Activated T-cell treated with anti-CD3 and anti-CD28 coated beads, Interleukin-2, amount 50 U/mL, for 4 hours (primary cell): ENCODE results near the gene RNF135. TPM values are rescaled to one million over a fixed set of nuclear protein-coding genes. Genes with fewer than 3 reads are reported as not detected.
"Not testable (repeated sequence)": the region's sequence is repeated elsewhere in the genome, so short reads cannot be mapped to it uniquely, and the experiment has no call there.

Experiments
- ATAC-seq, 2 donors: fragments of 200-7000 bp; cut with Tn5 transposase; one replicate each; pipeline ENCODE4 v1.10.0; 2021
- DNase-seq: peaks from one replicate; pipeline ENCODE4 v3.0.0-alpha.2; 2020
- H3K27me3 Mint-ChIP-seq: one replicate; pipeline ENCODE4 v1.8.0; 2021; ENCODE audit warnings: low read depth, mixed read lengths
- H3K36me3 Mint-ChIP-seq: one replicate; pipeline ENCODE4 v1.8.0; 2022; ENCODE audit warnings: mixed read lengths; ENCODE audit not compliant: insufficient read depth
- H3K4me1 Mint-ChIP-seq: one replicate; pipeline ENCODE4 v1.8.0; 2021; ENCODE audit warnings: low read depth, mixed read lengths
- H3K4me3 Mint-ChIP-seq: one replicate; pipeline ENCODE4 v1.8.0; 2021; ENCODE audit warnings: mild to moderate bottlenecking, moderate library complexity, mixed read lengths
- H3K9me3 Mint-ChIP-seq: one replicate; pipeline ENCODE4 v1.8.0; 2021; ENCODE audit warnings: mixed read lengths
- total RNA-seq, 3 donors: library from RNA; stranded (reverse); gene quantifications; one replicate each; pipeline ENCODE4 v1.2.1, GENCODE V29; 2021

Gene RNF135
- total RNA-seq, 3 donors from 2014 or later: 4.2 to 4.8 (median 4.7) TPM

DNA sequence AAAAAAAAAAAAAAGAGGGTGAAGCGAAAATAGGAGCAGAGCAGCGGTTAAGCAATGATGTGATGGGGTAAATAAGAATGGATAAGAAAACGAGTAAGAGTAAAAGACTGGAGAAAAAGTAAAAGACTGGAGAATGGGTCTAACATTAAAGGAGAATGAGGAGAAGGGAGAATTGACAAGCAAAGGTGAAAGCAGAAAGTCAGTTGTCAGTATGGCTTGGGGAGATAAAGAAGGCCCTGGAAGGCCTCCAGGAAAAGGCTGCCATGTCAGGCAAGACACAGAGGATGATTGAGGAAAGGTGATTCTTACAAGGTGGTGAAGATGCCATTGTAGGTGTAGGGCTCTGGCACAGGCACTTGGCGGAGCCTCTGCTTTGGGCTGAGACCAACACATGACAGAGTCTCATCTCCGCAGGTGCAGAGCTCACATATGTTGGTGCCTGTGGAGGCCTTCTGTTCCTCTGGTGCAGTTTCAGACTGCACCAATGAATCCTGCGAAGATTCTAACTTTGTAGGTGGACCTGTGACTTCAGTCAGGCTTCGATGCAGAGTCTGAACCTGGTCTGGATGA, 76.1 kb downstream of the RNF135 start:
- H3K36me3 Mint-ChIP-seq, DNase-seq, H3K27me3 Mint-ChIP-seq, H3K9me3 Mint-ChIP-seq, H3K4me3 Mint-ChIP-seq, ATAC-seq, H3K4me1 Mint-ChIP-seq: not testable (repeated sequence)

DNA sequence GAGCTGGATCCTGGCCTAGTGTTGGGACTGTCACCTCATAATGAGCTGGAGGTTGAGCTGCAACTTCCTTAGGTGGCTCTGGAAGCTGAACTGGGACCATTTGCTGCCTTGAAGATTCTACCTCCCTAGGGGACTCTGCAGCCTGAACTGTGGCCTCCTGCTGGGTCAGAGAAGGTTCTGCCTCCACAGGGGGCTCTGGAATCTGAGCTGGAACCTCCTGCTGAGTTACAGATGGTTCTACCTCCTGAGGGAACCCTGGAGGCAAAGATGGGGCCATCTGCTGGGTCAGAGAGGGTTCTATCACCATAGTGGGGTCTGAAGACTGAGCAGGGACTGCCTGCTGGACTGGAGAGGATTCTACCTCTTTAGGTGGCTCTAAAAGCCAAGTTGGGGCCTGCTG, 77.3 kb downstream of the RNF135 start:
- no peak for DNase-seq
- H3K4me3 Mint-ChIP-seq: no peak overlapping the region
- no peaks in the 10 kb centered on the region for H3K27me3 Mint-ChIP-seq
- H3K36me3 Mint-ChIP-seq: peaks cover 2% of the 10 kb centered on the region
- ATAC-seq: no peak
- H3K4me1 Mint-ChIP-seq: peaks cover 7% of the 10 kb centered on the region
- no peaks in the 10 kb centered on the region for H3K9me3 Mint-ChIP-seq

DNA sequence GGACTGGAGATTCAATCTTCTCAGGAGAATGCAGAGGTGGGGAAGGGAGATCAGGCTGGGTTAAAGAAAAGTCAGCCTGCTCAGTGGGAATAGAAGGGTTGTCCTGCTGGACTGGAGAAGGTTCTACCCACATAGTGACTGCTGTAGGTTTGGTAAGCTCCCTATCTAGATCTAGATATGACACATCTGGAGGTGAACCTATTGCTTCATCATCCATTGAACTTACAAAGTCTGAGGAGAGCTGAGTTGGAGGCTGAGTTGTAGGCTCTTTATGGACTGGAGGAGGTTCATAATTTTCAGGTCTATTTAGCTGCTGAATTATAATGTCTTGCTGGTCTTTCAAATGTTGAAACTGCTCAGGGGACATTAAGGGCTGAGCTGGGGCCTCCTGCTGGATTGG, 77.9 kb downstream of the RNF135 start:
- Mint-ChIP-seq H3K27me3 (no peaks in the 10 kb centered on the region), H3K9me3 (no peaks in the 10 kb centered on the region), H3K36me3 (peaks cover 2% of the 10 kb centered on the region), H3K4me1 (peaks cover 7% of the 10 kb centered on the region), H3K4me3 (no peak overlapping the region)
- no peak for ATAC-seq
- DNase-seq: no peak

Other genes starting within 250 kb of the RNF135 start
- 10 to 100 TPM; 45.2 to 46.9 (median 45.6) TPM for gene CRLF3, start 146.3 kb upstream of the RNF135 start, total RNA-seq
- 10 to 100 TPM; 20.1 to 23.3 (median 20.6) TPM for gene ATAD5, start 139.1 kb upstream of the RNF135 start, total RNA-seq
- gene TEFM, start 64.8 kb upstream of the RNF135 start, total RNA-seq: 10 to 100 TPM; 12.1 to 15.9 (median 14.2) TPM
- gene ADAP2, start 49.1 kb upstream of the RNF135 start, total RNA-seq: 1 to 10 TPM in 2 of 3 donors, under 1 TPM in 1; 0.95 to 1.4 (median 1.1) TPM
- 10 to 100 TPM; 14.2 to 17.9 (median 15.2) TPM for gene NF1, start 123.9 kb downstream of the RNF135 start, total RNA-seq